ENCODE measurements around the gene PRKAB1.

The PRKAB1 gene

GRCh38 chr12:119683413-119683812 is 15.5 kb downstream of the PRKAB1 start:
- Histone ChIP-seq H3K27me3 (no peaks in the 10 kb centered on the region), H3K27ac (no peak overlapping the region), H3K4me3 (no peak overlapping the region), H3K9me3 (no peaks in the 10 kb centered on the region), H3K4me1 (no peaks in the 10 kb centered on the region), H3K36me3 (peaks cover 22 to 36% (median 30%) of the 10 kb centered on the region in 3 donors)
- intact Hi-C loops (cut with DNase I; ENCODE audit: low total_unique reads) = no loop called here
- no peak for TF ChIP-seq CTCF (IDR thresholded peaks at IDR 0.05)
- no peak for DNase-seq

GRCh38 chr12:119683816-119684215 is 15.9 kb downstream of the PRKAB1 start:
- TF ChIP-seq CTCF (IDR thresholded peaks at IDR 0.05) = no peak
- intact Hi-C loops (cut with DNase I; ENCODE audit: low total_unique reads) = no loop called here
- H3K9me3 ChIP-seq = no peaks in the 10 kb centered on the region
- H3K27ac ChIP-seq = no peak overlapping the region
- no peak for DNase-seq
- peaks cover 18 to 32% (median 26%) of the 10 kb centered on the region in 3 donors for H3K36me3 ChIP-seq
- H3K4me3 ChIP-seq = no peak overlapping the region
- no peaks in the 10 kb centered on the region for H3K4me1 ChIP-seq
- no peaks in the 10 kb centered on the region for H3K27me3 ChIP-seq

GRCh38 chr12:119684711-119685369 is 16.9 kb downstream of the PRKAB1 start:
- no peaks in the 10 kb centered on the region for H3K4me1 ChIP-seq
- no peaks in the 10 kb centered on the region for H3K9me3 ChIP-seq
- peaks cover 9 to 22% (median 16%) of the 10 kb centered on the region in 3 donors for H3K36me3 ChIP-seq
- H3K27me3 ChIP-seq = no peaks in the 10 kb centered on the region
- intact Hi-C loops (cut with DNase I; ENCODE audit: low total_unique reads) = no loop called here
- no peak for DNase-seq
- H3K27ac ChIP-seq = no peak overlapping the region
- no peak for TF ChIP-seq CTCF (IDR thresholded peaks at IDR 0.05)
- H3K4me3 ChIP-seq = no peak overlapping the region

GRCh38 chr12:119685375-119685774 is 17.4 kb downstream of the PRKAB1 start:
- H3K4me3 ChIP-seq = no peak overlapping the region
- TF ChIP-seq CTCF (IDR thresholded peaks at IDR 0.05) = no peak
- no peaks in the 10 kb centered on the region for H3K4me1 ChIP-seq
- intact Hi-C loops (cut with DNase I; ENCODE audit: low total_unique reads) = no loop called here
- peaks cover 5 to 16% (median 11%) of the 10 kb centered on the region in 3 donors for H3K36me3 ChIP-seq
- no peaks in the 10 kb centered on the region for H3K9me3 ChIP-seq
- no peak for DNase-seq
- no peaks in the 10 kb centered on the region for H3K27me3 ChIP-seq
- no peak overlapping the region for H3K27ac ChIP-seq

GRCh38 chr12:119686355-119686754 is 18.4 kb downstream of the PRKAB1 start:
- no peaks in the 10 kb centered on the region for H3K9me3 ChIP-seq
- H3K27ac ChIP-seq = no peak overlapping the region
- no peak for TF ChIP-seq CTCF (IDR thresholded peaks at IDR 0.05)
- intact Hi-C loops (cut with DNase I; ENCODE audit: low total_unique reads) = no loop called here
- H3K4me3 ChIP-seq = no peak overlapping the region
- no peak for DNase-seq
- H3K36me3 ChIP-seq = peaks cover under 1 to 6% (median 5%) of the 10 kb centered on the region in 3 donors
- H3K4me1 ChIP-seq = no peaks in the 10 kb centered on the region
- no peaks in the 10 kb centered on the region for H3K27me3 ChIP-seq
